GM23338 (cell line): ENCODE results near the gene ETV6. TPM values are rescaled to one million over a fixed set of nuclear protein-coding genes. Genes with fewer than 3 reads are reported as not detected.

Experiments
- ATAC-seq: fragments of 200-7000 bp; cut with Tn5 transposase; 3 replicates; pipeline ENCODE4 v1.9.1; 2020
- DNase-seq: peaks from one replicate; pipeline ENCODE4 v3.0.0-alpha.2; 2015; ENCODE audit warnings: low spot score
- H2AFZ ChIP-seq: fragments of 200-600 bp; sonication (generic); 2 replicates; pipeline ENCODE4 v1.8.0; 2016; ENCODE audit warnings: antibody characterized with exemption, mild to moderate bottlenecking, moderate library complexity
- H3F3A ChIP-seq: fragments of 200-600 bp; sonication (generic); replicated peaks from 2 replicates; pipeline ENCODE4 v1.8.0; 2017; ENCODE audit warnings: antibody characterized with exemption, mixed run types, low read depth
- H3K27ac ChIP-seq: fragments of 200-600 bp; sonication (generic); 2 replicates; pipeline ENCODE4 v1.6.1; 2016; ENCODE audit warnings: low read depth
- H3K27me3 ChIP-seq: fragments of 200-600 bp; sonication (generic); 2 replicates; pipeline ENCODE4 v1.8.0; 2016; ENCODE audit warnings: mild to moderate bottlenecking, mixed run types, moderate library complexity; ENCODE audit not compliant: insufficient read depth
- H3K36me3 ChIP-seq: fragments of 200-600 bp; sonication (generic); 2 replicates; pipeline ENCODE4 v1.8.0; 2016; ENCODE audit warnings: mild to moderate bottlenecking; ENCODE audit not compliant: insufficient read depth
- H3K4me1 ChIP-seq: fragments of 200-600 bp; sonication (generic); 2 replicates; pipeline ENCODE4 v1.8.0; 2016; ENCODE audit warnings: mild to moderate bottlenecking, moderate library complexity; ENCODE audit not compliant: insufficient read depth
- H3K4me2 ChIP-seq: fragments of 200-600 bp; sonication (generic); 2 replicates; pipeline ENCODE4 v1.7.1; 2017; ENCODE audit warnings: mixed run types
- H3K4me3 ChIP-seq: fragments of 200-600 bp; sonication (generic); 2 replicates; pipeline ENCODE4 v1.6.1; 2016; ENCODE audit warnings: mixed run types
- H3K79me2 ChIP-seq: fragments of 200-600 bp; sonication (generic); replicated peaks from 2 replicates; pipeline ENCODE4 v1.8.0; 2017; ENCODE audit warnings: mild to moderate bottlenecking; ENCODE audit not compliant: insufficient read depth
- H3K9me2 ChIP-seq: fragments of 200-600 bp; sonication (generic); 2 replicates; pipeline ENCODE4 v1.8.0; 2017; ENCODE audit not compliant: insufficient read depth
- H4K20me1 ChIP-seq: fragments of 200-600 bp; sonication (generic); replicated peaks from 2 replicates; pipeline ENCODE4 v1.8.0; 2017; ENCODE audit warnings: mild to moderate bottlenecking; ENCODE audit not compliant: insufficient read depth
- H3K27ac Mint-ChIP-seq: 2 replicates; pipeline ENCODE4 v1.8.0; 2020; ENCODE audit warnings: inconsistent platforms, mild to moderate bottlenecking, moderate library complexity, mixed read lengths
- H3K27me3 Mint-ChIP-seq: 3 replicates; pipeline ENCODE4 v1.8.0; 2022; ENCODE audit warnings: low read depth, mild to moderate bottlenecking, moderate library complexity, mixed read lengths, inconsistent platforms; ENCODE audit not compliant: insufficient read depth, poor library complexity
- H3K36me3 Mint-ChIP-seq: 3 replicates; pipeline ENCODE4 v1.8.0; 2021; ENCODE audit warnings: low read depth, mild to moderate bottlenecking, inconsistent platforms, moderate library complexity, mixed read lengths
- H3K4me1 Mint-ChIP-seq: 3 replicates; pipeline ENCODE4 v1.8.0; 2020; ENCODE audit warnings: mild to moderate bottlenecking, inconsistent platforms, mixed read lengths
- H3K4me3 Mint-ChIP-seq: 3 replicates; pipeline ENCODE4 v1.8.0; 2021; ENCODE audit warnings: moderate library complexity, mild to moderate bottlenecking, inconsistent platforms, mixed read lengths
- H3K9me3 Mint-ChIP-seq: 3 replicates; pipeline ENCODE4 v1.8.0; 2020; ENCODE audit warnings: moderate library complexity, mild to moderate bottlenecking, inconsistent platforms, mixed read lengths
- CREB1 ChIP-seq: fragments of 250-450 bp; sonication (Bioruptor Pico); IDR thresholded peaks from 2 replicates; pipeline ENCODE4 v1.5.0; 2020; ENCODE audit warnings: low read depth, mild to moderate bottlenecking, moderate library complexity
- CTCF ChIP-seq, 2 experiments: fragments of 200-600 bp in 1 of 2; sonication (generic) in 1 of 2; conservative IDR thresholded peaks; 2 replicates each; pipeline versions ENCODE4 v1.5.1 to v1.6.1; 2016 to 2017; ENCODE audit warnings: antibody characterized with exemption in 2 of 2, low read depth in 2 of 2, mild to moderate bottlenecking in 2 of 2, moderate library complexity in 1 of 2
- EZH2 ChIP-seq: fragments of 200-600 bp; sonication (generic); IDR thresholded peaks from one replicate; pipeline ENCODE4 v1.8.0; 2017; ENCODE audit warnings: antibody characterized with exemption, mild to moderate bottlenecking, low read depth; ENCODE audit not compliant: unreplicated experiment
- EZH2phosphoT487 ChIP-seq: fragments of 200-600 bp; sonication (generic); IDR thresholded peaks from one replicate; pipeline ENCODE4 v1.8.1; 2018; ENCODE audit warnings: antibody characterized with exemption; ENCODE audit not compliant: unreplicated experiment
- JUNB ChIP-seq: IDR thresholded peaks from one replicate; pipeline ENCODE4 v1.6.1; 2016; ENCODE audit warnings: antibody characterized with exemption; ENCODE audit not compliant: unreplicated experiment
- NANOG ChIP-seq: IDR thresholded peaks from 2 replicates; pipeline ENCODE4 v1.6.1; 2016; ENCODE audit warnings: antibody characterized with exemption, borderline replicate concordance
- POLR2AphosphoS5 ChIP-seq: IDR thresholded peaks from 2 replicates; pipeline ENCODE4 v1.6.1; 2016; ENCODE audit warnings: antibody characterized with exemption, low read depth
- STAT1 ChIP-seq: IDR thresholded peaks from one replicate; pipeline ENCODE4 v1.6.1; 2016; ENCODE audit warnings: antibody characterized with exemption; ENCODE audit not compliant: unreplicated experiment
- ZNF114 ChIP-seq: fragments of 250-450 bp; sonication (Bioruptor Pico); IDR thresholded peaks from 2 replicates; pipeline ENCODE4 v1.5.0; 2020; ENCODE audit warnings: mild to moderate bottlenecking, moderate library complexity
- ZNF331 ChIP-seq: fragments of 250-450 bp; sonication (Bioruptor Pico); IDR thresholded peaks from 2 replicates; pipeline ENCODE4 v1.5.0; 2020; ENCODE audit warnings: low read depth, mild to moderate bottlenecking, moderate library complexity
- ZNF462 ChIP-seq: fragments of 250-450 bp; sonication (Bioruptor Pico); IDR thresholded peaks from 2 replicates; pipeline ENCODE4 v1.5.0; 2020; ENCODE audit warnings: mild to moderate bottlenecking, moderate library complexity
- polyA plus RNA-seq: library from polyadenylated mRNA; unstranded; fragments of >200 nt; fragmentation: Nextera tagmentation; extraction: Ambion mirVana; gene quantifications from 2 replicates; pipeline ENCODE4 v1.2.1, GENCODE V29; 2016
- total RNA-seq: library from RNA; depleted of rRNA; stranded (reverse); fragments of >200 nt; shearing (Covaris generic); gene quantifications from 2 replicates; pipeline ENCODE4 v1.2.3, GENCODE V29; 2014
- TF ChIP-seq, protein P1 (sequence below): IDR thresholded peaks from one replicate; pipeline ENCODE4 v1.6.1; 2018; ENCODE audit warnings: antibody characterized with exemption; ENCODE audit not compliant: unreplicated experiment
- TF ChIP-seq, protein P2 (sequence below): IDR thresholded peaks from 2 replicates; pipeline ENCODE4 v1.6.1; 2016; ENCODE audit warnings: antibody characterized with exemption

ETV6 gene
- total and polyA plus RNA-seq, 2 experiments from 2014 or later = 7.5 to 15.1 TPM

DNA sequence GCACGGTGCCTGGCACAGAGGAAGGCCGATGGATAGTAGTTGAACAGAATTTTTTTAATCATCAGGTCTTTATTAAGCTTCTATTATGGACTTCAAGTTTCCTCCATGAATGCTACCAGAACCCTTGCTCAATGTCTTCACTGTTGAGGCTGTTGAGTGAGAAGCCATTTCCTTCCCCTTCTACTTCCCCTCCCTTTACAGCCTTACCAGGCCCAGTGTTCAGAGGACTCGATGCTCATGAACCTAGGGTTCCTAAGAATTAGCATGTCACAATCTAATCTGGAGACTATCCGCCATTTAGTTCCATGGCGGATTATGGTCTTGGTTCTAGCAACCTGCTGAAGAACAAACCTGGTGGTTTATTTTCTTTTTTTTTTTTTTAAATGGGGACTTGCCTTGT is 17.7 kb downstream of the ETV6 start:
- Histone ChIP-seq H3K4me1 (peaks cover 27% of the 10 kb centered on the region), H3K4me2 (no peak overlapping the region), H4K20me1 (no peaks in the 10 kb centered on the region; the same call in 1 of the 2 replicates), H3K36me3 (no peaks in the 10 kb centered on the region), H2AFZ (no peak overlapping the region), H3K27me3 (no peaks in the 10 kb centered on the region), H3F3A (0 out of 2 replicates have a peak, but pooled peaks cover 3% of the 10 kb centered on the region), H3K9me2 (no peaks in the 10 kb centered on the region), H3K27ac (no peak overlapping the region), H3K79me2 (peaks cover 65% of the 10 kb centered on the region), H3K4me3 (no peak overlapping the region)
- Mint-ChIP-seq H3K4me1 (peaks cover 55% of the 10 kb centered on the region), H3K9me3 (no peaks in the 10 kb centered on the region), H3K36me3 (peaks cover 5% of the 10 kb centered on the region; the same call in 1 of the 3 replicates), H3K27ac (0 out of 2 replicates have a peak overlapping the region, but pooled peaks have one; percentile 54), H3K4me3 (no peak overlapping the region; the same call in 2 of the 3 replicates), H3K27me3 (peaks cover 9% of the 10 kb centered on the region)
- TF ChIP-seq POLR2AphosphoS5 (no peak), CREB1 (CRISPR knock-in tag) (no peak), JUNB (no peak), EZH2 (no peak), EZH2phosphoT487 (no peak), STAT1 (no peak), NANOG (no peak), CTCF (conservative IDR thresholded peaks at IDR 0.05; ENCODE audit: low read depth in 2 of 2) (no peak), ZNF462 (CRISPR knock-in tag) (no peak), ZNF114 (CRISPR knock-in tag) (no peak), ZNF331 (CRISPR knock-in tag) (no peak)
- TF ChIP-seq, protein P1, sequence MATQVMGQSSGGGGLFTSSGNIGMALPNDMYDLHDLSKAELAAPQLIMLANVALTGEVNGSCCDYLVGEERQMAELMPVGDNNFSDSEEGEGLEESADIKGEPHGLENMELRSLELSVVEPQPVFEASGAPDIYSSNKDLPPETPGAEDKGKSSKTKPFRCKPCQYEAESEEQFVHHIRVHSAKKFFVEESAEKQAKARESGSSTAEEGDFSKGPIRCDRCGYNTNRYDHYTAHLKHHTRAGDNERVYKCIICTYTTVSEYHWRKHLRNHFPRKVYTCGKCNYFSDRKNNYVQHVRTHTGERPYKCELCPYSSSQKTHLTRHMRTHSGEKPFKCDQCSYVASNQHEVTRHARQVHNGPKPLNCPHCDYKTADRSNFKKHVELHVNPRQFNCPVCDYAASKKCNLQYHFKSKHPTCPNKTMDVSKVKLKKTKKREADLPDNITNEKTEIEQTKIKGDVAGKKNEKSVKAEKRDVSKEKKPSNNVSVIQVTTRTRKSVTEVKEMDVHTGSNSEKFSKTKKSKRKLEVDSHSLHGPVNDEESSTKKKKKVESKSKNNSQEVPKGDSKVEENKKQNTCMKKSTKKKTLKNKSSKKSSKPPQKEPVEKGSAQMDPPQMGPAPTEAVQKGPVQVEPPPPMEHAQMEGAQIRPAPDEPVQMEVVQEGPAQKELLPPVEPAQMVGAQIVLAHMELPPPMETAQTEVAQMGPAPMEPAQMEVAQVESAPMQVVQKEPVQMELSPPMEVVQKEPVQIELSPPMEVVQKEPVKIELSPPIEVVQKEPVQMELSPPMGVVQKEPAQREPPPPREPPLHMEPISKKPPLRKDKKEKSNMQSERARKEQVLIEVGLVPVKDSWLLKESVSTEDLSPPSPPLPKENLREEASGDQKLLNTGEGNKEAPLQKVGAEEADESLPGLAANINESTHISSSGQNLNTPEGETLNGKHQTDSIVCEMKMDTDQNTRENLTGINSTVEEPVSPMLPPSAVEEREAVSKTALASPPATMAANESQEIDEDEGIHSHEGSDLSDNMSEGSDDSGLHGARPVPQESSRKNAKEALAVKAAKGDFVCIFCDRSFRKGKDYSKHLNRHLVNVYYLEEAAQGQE = no peak
- TF ChIP-seq, protein P2, sequence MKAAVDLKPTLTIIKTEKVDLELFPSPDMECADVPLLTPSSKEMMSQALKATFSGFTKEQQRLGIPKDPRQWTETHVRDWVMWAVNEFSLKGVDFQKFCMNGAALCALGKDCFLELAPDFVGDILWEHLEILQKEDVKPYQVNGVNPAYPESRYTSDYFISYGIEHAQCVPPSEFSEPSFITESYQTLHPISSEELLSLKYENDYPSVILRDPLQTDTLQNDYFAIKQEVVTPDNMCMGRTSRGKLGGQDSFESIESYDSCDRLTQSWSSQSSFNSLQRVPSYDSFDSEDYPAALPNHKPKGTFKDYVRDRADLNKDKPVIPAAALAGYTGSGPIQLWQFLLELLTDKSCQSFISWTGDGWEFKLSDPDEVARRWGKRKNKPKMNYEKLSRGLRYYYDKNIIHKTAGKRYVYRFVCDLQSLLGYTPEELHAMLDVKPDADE = no peak
- DNase-seq (no peak), ATAC-seq (no peak)
